Brain microvascular endothelial cell (primary cell): ENCODE measurements around the gene FADS2.

ENCODE experiments used
- DNase-seq: peaks from one replicate; pipeline ENCODE4 v3.0.0-alpha.2; 2020
- H3K27ac ChIP-seq: fragments of 250-450 bp; sonication (Bioruptor Pico); 2 replicates; pipeline ENCODE4 v1.5.1; 2020; ENCODE audit warnings: mild to moderate bottlenecking, moderate library complexity
- H3K27me3 ChIP-seq: fragments of 250-450 bp; sonication (Bioruptor Pico); replicated peaks from 2 replicates; pipeline ENCODE4 v1.5.1; 2020; ENCODE audit warnings: mild to moderate bottlenecking
- H3K36me3 ChIP-seq: fragments of 250-450 bp; sonication (Bioruptor Pico); replicated peaks from 2 replicates; pipeline ENCODE4 v1.5.1; 2020; ENCODE audit warnings: mild to moderate bottlenecking
- H3K4me3 ChIP-seq: 2 replicates; pipeline ENCODE4 v1.5.1; 2011; ENCODE audit warnings: low read depth, mild to moderate bottlenecking, control low read depth, low read length, moderate library complexity
- CTCF ChIP-seq: IDR thresholded peaks from 2 replicates; pipeline ENCODE4 v1.5.1; 2011; ENCODE audit warnings: low read depth, mild to moderate bottlenecking, moderate library complexity, low read length, control low read depth, inconsistent platforms; ENCODE audit errors: missing control alignments
- in situ Hi-C: cut with HindIII; loops from 2 replicates; pipeline ENCODE4 v1.10.0; 2017; ENCODE audit warnings: low sequenced_read_pairs, low pct_ligation_motif_present

Gene FADS2

GRCh38 chr11:61827571-61828378 is at the start of gene FADS2:
TSS of gene FADS2 (plus strand) at chr11:61828300. CDS start at chr11:61828391, 91 bp downstream.
- in situ Hi-C loops, result no loop called here
- Histone ChIP-seq H3K4me3 (peak within 1 kb of the TSS; percentile 97), H3K27ac (peak within 1 kb of the TSS; percentile 58), H3K36me3 (no peaks in the 10 kb centered on the region), H3K27me3 (no peaks in the 10 kb centered on the region)
- DNase-seq, result peak; percentile 93
- TF ChIP-seq CTCF, result peak; percentile 28

GRCh38 chr11:61778357-61778886 is 49.7 kb upstream of the FADS2 start:
- no peaks in the 10 kb centered on the region for H3K27me3 ChIP-seq
- no peak overlapping the region for H3K4me3 ChIP-seq
- no peak for DNase-seq
- no peak for TF ChIP-seq CTCF
- H3K27ac ChIP-seq, result no peak overlapping the region
- peaks cover 52% of the 10 kb centered on the region for H3K36me3 ChIP-seq
- in situ Hi-C loops, result no loop called here

GRCh38 chr11:61778920-61779650 is 49.0 kb upstream of the FADS2 start:
- no peak for TF ChIP-seq CTCF
- H3K36me3 ChIP-seq, result peaks cover 53% of the 10 kb centered on the region
- H3K4me3 ChIP-seq, result no peak overlapping the region
- DNase-seq, result no peak
- no peak overlapping the region for H3K27ac ChIP-seq
- H3K27me3 ChIP-seq, result no peaks in the 10 kb centered on the region
- in situ Hi-C loops, result no loop called here

- no peaks in the 10 kb centered on the region for H3K27me3 ChIP-seq
- in situ Hi-C loops, result no loop called here
- TF ChIP-seq CTCF, result no peak
- H3K36me3 ChIP-seq, result peaks cover 62% of the 10 kb centered on the region
- no peak for DNase-seq
- no peak overlapping the region for H3K4me3 ChIP-seq
- no peak overlapping the region for H3K27ac ChIP-seq
Observed at GRCh38 chr11:61779666-61780525, 48.2 kb upstream of the FADS2 start.

GRCh38 chr11:61780581-61781162 is 47.4 kb upstream of the FADS2 start:
- no peaks in the 10 kb centered on the region for H3K27me3 ChIP-seq
- H3K4me3 ChIP-seq, result no peak overlapping the region
- H3K36me3 ChIP-seq, result peaks cover 69% of the 10 kb centered on the region
- DNase-seq, result no peak
- H3K27ac ChIP-seq, result no peak overlapping the region
- no peak for TF ChIP-seq CTCF
- in situ Hi-C loops, result no loop called here
